GM21390 (cell line): ENCODE data around the gene KCNJ6.
"Not testable (repeated sequence)": the region's sequence is repeated elsewhere in the genome, so short reads cannot be mapped to it uniquely, and the experiment has no call there.

Experiments used
- ATAC-seq: cut with Tn5 transposase; IDR thresholded peaks from one replicate; pipeline ENCODE4 v1.9.1; 2021; ENCODE audit not compliant: unreplicated experiment

KCNJ6 gene

GRCh38 chr21:37578471-37579126, 337.7 kb downstream of the KCNJ6 start:
- no peak for ATAC-seq

GRCh38 chr21:37576929-37577328, 339.3 kb downstream of the KCNJ6 start:
- not testable (repeated sequence) for ATAC-seq

GRCh38 chr21:37575580-37575979, 340.7 kb downstream of the KCNJ6 start:
- ATAC-seq: no peak

GRCh38 chr21:37574751-37575150, 341.5 kb downstream of the KCNJ6 start:
- no peak for ATAC-seq

- ATAC-seq: no peak
Observed at GRCh38 chr21:37574316-37574715, 341.9 kb downstream of the KCNJ6 start.

GRCh38 chr21:37571442-37571841, 344.8 kb downstream of the KCNJ6 start:
- ATAC-seq: no peak

GRCh38 chr21:37568916-37569315, 347.3 kb downstream of the KCNJ6 start:
- no peak for ATAC-seq

- no peak for ATAC-seq
Observed at GRCh38 chr21:37568415-37568814, 347.8 kb downstream of the KCNJ6 start.

- ATAC-seq: no peak
Observed at GRCh38 chr21:37566790-37567615, 349.3 kb downstream of the KCNJ6 start.

GRCh38 chr21:37565530-37566223, 350.6 kb downstream of the KCNJ6 start:
- no peak for ATAC-seq

- no peak for ATAC-seq
Observed at GRCh38 chr21:37564924-37565529, 351.2 kb downstream of the KCNJ6 start.

GRCh38 chr21:37564341-37564923, 351.8 kb downstream of the KCNJ6 start:
- ATAC-seq: peak; percentile 42

- peak; percentile 90 for ATAC-seq
Observed at GRCh38 chr21:37563641-37564340, 352.5 kb downstream of the KCNJ6 start.

GRCh38 chr21:37562920-37563640, 353.2 kb downstream of the KCNJ6 start:
- peak; percentile 7 for ATAC-seq

GRCh38 chr21:37561941-37562919, 354.0 kb downstream of the KCNJ6 start:
- ATAC-seq: no peak

- ATAC-seq: no peak
Observed at GRCh38 chr21:37561506-37561905, 354.8 kb downstream of the KCNJ6 start.

GRCh38 chr21:37560385-37560784, 355.9 kb downstream of the KCNJ6 start:
- no peak for ATAC-seq

GRCh38 chr21:37558676-37559211, 357.5 kb downstream of the KCNJ6 start:
- no peak for ATAC-seq
